ENCODE results near the gene PEDS1. TPM values are rescaled to one million over a fixed set of nuclear protein-coding genes. Genes with fewer than 3 reads are reported as not detected.
"Not testable (repeated sequence)": the region's sequence is repeated elsewhere in the genome, so short reads cannot be mapped to it uniquely, and the experiment has no call there.

Gene PEDS1
- total RNA-seq, 2 experiments from 2014 or later = 30.3 to 32.3 TPM

DNA sequence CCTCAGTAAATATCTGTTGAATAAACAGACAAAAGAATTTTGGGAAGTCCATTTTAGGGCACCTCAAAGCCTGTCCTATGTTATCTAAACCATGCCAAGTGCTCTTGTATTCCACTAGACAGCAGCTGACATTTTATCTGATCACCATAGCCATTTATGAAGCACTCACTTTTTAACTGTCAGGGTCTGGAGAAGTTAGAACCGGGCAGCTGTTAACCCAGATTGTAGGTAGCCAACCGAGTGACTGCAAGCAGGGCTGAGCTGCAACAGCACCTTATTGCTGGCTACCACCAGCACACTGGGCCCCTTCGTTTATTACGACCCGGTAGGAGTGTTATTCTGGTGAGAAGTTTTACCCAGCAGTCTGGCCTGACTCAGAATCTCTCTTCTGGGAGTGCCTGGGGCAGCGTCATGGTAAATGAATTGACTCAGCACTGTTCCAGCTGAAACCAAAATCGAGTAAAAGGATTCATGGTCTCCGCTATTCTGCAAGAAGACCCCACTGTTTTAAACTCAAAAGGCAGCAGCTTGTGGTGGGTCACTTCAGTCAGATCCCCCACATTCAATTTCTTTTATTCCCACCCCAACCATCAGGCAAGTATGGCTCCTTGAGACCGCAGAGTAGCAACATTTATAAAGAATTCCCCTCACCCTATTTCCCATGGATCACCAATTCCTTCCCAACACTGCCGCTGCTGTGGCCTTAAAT is 42.2 kb downstream of the PEDS1 start:
- Mint-ChIP-seq H3K9me3 (no peaks in the 10 kb centered on the region), H3K36me3 (ENCODE audit: low read depth) (peaks cover 46% of the 10 kb centered on the region), H3K4me3 (peak overlapping the region; percentile 91), H3K27ac (peak overlapping the region; percentile 95), H3K4me1 (peaks cover 88% of the 10 kb centered on the region), H3K27me3 (no peaks in the 10 kb centered on the region)
- peak; percentile 63 for DNase-seq
- POLR2A ChIA-PET = interaction anchor here (0.9 to 7.9 kb wide), 8 partner anchors 11 to 442 kb away, joined by 3 to 73 read pairs (median 4); partner anchors contain the start of gene PEDS1
- CTCF ChIA-PET = interaction anchor here (0.8 to 5.4 kb wide), 7 partner anchors 13 to 58 kb away, joined by 3 to 35 read pairs (median 6); partner anchors contain the start of gene PEDS1

DNA sequence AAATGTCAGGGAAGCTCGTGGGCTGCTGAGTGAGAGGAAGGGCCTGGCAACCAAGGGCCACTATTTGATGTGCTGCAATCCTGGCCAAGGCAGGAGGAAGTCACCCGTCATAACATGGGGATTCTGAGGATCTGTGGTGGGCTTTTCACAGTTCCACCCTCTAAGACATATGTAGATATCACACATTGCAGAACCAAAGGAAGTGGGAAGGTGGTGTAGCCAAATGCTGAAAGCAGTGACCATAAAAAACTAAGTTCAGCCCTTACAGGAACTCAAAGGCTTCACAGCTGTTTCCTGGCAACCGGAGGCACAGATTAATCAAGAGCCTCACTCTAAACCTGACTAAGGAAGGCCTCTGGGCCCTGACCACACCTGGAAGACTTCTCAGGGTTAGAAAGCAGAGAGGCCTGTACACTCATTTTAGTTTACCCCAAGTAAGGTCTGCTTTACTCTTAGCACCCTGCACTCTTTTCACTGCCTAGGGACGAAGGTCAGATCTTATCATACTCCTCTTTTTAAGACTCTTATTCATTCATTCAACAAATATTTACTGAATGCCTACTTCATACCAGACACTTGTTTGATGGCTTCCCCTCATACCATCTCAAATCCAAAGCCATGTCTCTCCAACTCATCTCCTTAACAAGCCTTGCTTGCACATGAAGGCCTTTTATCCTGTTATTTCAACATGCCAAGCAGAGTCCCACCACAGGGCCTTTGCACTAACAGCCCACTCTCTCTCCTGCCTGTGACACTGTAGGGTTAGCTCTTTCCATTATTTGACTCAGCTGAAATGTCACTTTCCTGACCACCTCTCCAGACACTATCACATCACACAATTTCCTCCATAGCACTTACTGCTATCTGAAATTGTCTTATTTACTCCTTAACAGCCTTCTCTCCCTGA is 43.1 kb downstream of the PEDS1 start:
- H3K27ac Mint-ChIP-seq = peak overlapping the region; percentile 95

DNA sequence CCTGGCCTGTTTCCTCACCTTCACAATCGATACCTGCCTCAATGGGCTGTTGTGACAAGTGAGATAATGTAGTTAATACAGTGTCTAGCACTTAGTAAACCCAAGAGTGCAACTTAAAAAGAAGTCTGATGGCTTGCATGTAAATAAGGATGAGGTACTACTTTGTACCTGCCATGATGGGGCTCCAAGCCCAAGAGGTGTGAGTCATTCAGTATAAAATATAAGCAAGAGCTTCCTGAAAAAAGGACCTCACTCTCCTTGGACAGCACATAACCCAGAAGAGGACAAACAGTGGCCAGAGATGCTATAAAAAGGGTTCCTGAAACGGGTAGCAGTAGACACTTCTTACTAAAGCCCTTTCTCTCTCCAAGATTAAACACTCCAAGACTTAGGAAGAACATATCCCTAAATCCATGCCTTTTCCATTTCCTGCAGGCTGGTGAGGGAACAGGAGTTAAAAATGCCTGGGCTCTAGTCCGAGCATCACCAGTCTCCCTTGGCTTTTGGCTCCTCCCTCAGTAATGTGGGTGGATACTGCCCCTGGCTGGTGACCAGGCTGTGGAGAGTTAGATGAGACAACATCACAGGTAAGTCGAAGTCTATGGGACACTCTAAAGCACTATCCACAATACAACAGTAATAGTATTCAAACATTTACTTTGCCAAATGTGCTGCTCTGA is 44.8 kb downstream of the PEDS1 start:
- DNase-seq = no peak
- no peaks in the 10 kb centered on the region for H3K27me3 Mint-ChIP-seq
- ChIA-PET CTCF (interaction anchor here (0.6 to 2.4 kb wide), 3 partner anchors 58 to 334 kb away, joined by 3 to 6 read pairs (median 6); no protein-coding TSS in a partner anchor), POLR2A (interaction anchor here (3.5 kb wide), 1 partner anchor 39 kb away, joined by 19 read pairs; no protein-coding TSS in a partner anchor)
- H3K9me3 Mint-ChIP-seq = no peaks in the 10 kb centered on the region
- H3K4me3 Mint-ChIP-seq = no peak overlapping the region
- H3K36me3 Mint-ChIP-seq (ENCODE audit: low read depth) = peaks cover 46% of the 10 kb centered on the region
- peak overlapping the region; percentile 61 for H3K27ac Mint-ChIP-seq
- peaks cover 70% of the 10 kb centered on the region for H3K4me1 Mint-ChIP-seq

More for the DNA sequence above, 43.1 kb downstream of the PEDS1 start:
- DNase-seq = peak; percentile 74
- peaks cover 84% of the 10 kb centered on the region for H3K4me1 Mint-ChIP-seq
- no peaks in the 10 kb centered on the region for H3K9me3 Mint-ChIP-seq
- H3K4me3 Mint-ChIP-seq = peak overlapping the region; percentile 91
- ChIA-PET POLR2A (interaction anchor here (0.9 to 7.9 kb wide), 10 partner anchors 10 to 441 kb away, joined by 3 to 73 read pairs (median 4); partner anchors contain the start of gene PEDS1), CTCF (interaction anchor here (0.6 to 2.4 kb wide), 10 partner anchors 11 to 757 kb away, joined by 3 to 12 read pairs (median 6); partner anchors contain the start of gene PEDS1)
- peaks cover 46% of the 10 kb centered on the region for H3K36me3 Mint-ChIP-seq (ENCODE audit: low read depth)
- H3K27me3 Mint-ChIP-seq = no peaks in the 10 kb centered on the region

DNA sequence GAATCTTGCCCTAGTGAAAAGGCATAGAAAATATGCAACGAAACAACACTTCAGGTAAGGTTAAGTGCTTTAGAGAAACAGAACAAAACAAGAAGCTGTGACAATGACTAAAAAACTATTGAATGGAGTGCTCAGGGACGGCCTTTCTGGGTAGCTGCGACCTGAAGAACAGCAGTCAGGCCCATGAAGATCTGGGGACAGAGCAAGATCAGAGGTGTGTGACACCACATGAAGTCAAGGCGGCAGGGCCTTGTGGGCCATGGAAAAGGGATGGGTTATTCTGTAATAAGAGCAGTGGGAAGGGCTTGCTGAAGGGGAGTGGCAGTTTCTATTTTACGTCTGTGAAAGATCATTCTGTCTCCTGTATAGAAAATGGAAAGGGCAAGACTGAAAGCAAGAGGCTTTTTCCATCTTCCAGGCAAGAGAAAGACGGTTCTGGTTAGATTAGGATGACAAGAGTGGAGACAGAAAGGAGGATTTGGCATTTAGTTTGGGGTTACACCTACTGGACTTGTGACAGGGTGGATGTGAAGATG is 45.7 kb downstream of the PEDS1 start:
- Mint-ChIP-seq H3K27ac (peak overlapping the region; percentile 40), H3K4me1 (peaks cover 69% of the 10 kb centered on the region), H3K9me3 (no peaks in the 10 kb centered on the region), H3K4me3 (no peak overlapping the region), H3K27me3 (no peaks in the 10 kb centered on the region), H3K36me3 (ENCODE audit: low read depth) (peaks cover 50% of the 10 kb centered on the region)
- ChIA-PET CTCF (interaction anchor here (1.1 kb wide), 1 partner anchor 23 kb away, joined by 3 read pairs; no protein-coding TSS in a partner anchor), POLR2A (interaction anchor here (3.5 kb wide), 1 partner anchor 40 kb away, joined by 19 read pairs; no protein-coding TSS in a partner anchor)
- DNase-seq = no peak

DNA sequence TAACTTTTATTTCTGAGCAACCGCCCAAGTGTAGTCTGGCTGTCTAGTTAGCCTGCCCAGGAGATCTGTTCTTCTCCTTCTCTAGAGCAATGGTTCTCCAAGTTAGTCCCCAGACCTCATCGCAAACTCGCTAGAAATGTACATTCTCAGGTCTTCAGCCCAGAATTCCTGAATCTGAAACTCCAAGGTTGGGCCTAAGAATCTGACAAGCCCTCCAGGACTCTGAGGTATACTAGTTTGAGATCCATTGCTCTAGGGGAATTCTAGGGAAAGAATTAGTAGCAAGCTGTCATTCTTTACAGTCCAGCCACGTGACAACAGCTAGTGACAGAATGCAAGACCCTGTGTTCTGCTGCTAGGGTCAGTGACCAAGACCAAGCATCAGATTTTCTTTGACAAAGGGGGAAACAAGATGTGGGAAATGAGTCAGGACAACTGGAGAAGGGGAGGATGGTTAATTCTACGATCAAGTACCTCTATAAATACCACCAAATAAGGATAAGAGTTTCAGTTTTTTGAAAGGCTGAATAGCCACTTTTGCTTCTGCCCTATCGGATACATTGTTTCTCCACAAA is 46.4 kb downstream of the PEDS1 start:
- POLR2A ChIA-PET = interaction anchor here (1.0 to 1.4 kb wide), 2 partner anchors 9 to 46 kb away, joined by 3 read pairs; partner anchors contain the start of gene PEDS1
- Mint-ChIP-seq H3K27ac (no peak overlapping the region), H3K36me3 (ENCODE audit: low read depth) (peaks cover 52% of the 10 kb centered on the region), H3K27me3 (no peaks in the 10 kb centered on the region), H3K4me1 (peaks cover 71% of the 10 kb centered on the region), H3K4me3 (no peak overlapping the region), H3K9me3 (no peaks in the 10 kb centered on the region)
- CTCF ChIA-PET = interaction anchor here (1.1 to 1.9 kb wide), 5 partner anchors 10 to 62 kb away, joined by 3 to 7 read pairs (median 3); no protein-coding TSS in a partner anchor
- DNase-seq = no peak

DNA sequence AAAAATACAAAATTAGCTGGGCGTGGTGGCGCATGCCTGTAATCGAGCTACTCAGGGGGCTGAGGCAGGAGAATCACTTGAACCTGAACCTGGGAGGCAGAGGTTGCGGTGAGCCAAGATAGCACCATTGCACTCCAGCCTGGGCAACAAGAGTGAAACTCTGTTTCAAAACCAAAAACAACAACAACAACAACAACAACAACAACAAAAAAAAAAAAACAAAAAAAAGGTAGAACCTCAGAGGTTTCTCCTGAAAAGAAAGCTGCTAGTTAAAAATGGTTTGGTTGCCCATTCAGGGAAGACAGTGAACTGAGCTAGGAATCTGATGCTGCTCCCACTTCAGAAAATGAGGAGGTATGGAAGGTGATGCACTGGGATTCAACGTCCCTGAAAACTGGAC is 46.9 kb downstream of the PEDS1 start:
- not testable (repeated sequence) for H3K27ac Mint-ChIP-seq, H3K4me3 Mint-ChIP-seq, DNase-seq, H3K9me3 Mint-ChIP-seq, H3K27me3 Mint-ChIP-seq
- Mint-ChIP-seq H3K36me3 (ENCODE audit: low read depth) (peaks cover 52% of the 10 kb centered on the region), H3K4me1 (peaks cover 71% of the 10 kb centered on the region)
- CTCF ChIA-PET = interaction anchor here (0.8 to 1.9 kb wide), 8 partner anchors 9 to 63 kb away, joined by 3 to 7 read pairs (median 4); no protein-coding TSS in a partner anchor
- POLR2A ChIA-PET = interaction anchor here (1.0 to 1.4 kb wide), 3 partner anchors 9 to 47 kb away, joined by 3 to 4 read pairs (median 3); partner anchors contain the start of gene PEDS1

Other genes starting within 250 kb of the PEDS1 start
- 1 to 10 TPM; 8.4 to 9.0 TPM for gene SPATA2, start 238.2 kb downstream of the PEDS1 start, total RNA-seq
- gene RNF114, start 217.3 kb downstream of the PEDS1 start, total RNA-seq = 10 to 100 TPM; 66.4 to 76.4 TPM
- under 1 TPM; 0.28 to 0.38 TPM for gene SNAI1, start 170.7 kb downstream of the PEDS1 start, total RNA-seq
- 100 to 1,000 TPM; 153 to 154 TPM for gene UBE2V1, start 40.6 kb downstream of the PEDS1 start, total RNA-seq
- gene CEBPB, start 37.1 kb upstream of the PEDS1 start, total RNA-seq = 10 to 100 TPM; 36.5 to 37.5 TPM

Data from activated CD4-positive, alpha-beta memory T cell treated with anti-CD3 and anti-CD28 coated beads, Interleukin-2, amount 10 ng/mL, durations not matched to agents 7 days and 5 days (primary cell).